ENCODE results near the gene CFAP410. TPM values are rescaled to one million over a fixed set of nuclear protein-coding genes. Genes with fewer than 3 reads are reported as not detected.

The CFAP410 gene
- total RNA-seq, 1 donor from 2014 or later = 20.2 TPM

DNA sequence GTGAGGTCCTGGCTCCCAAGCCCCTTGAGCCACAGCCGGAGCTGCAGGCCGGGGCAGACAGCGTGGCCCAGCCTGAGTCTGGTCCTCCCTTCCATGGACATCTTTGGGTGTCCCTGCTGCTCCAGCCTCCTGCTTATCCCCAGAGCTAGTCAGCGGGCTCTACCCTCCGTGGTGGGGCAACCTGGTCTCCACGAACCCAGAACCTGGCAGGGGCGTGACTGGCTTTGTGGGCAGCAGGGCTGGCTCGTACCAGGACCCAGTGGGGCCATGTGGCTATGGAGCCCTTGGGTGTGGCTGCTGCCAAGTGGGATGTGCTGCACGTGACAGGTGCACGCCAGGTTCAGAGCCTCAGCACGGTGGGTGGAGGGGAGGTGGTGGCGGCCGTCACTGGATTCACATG lies 18.3 kb downstream of the CFAP410 start:
- no peak overlapping the region for H3K4me3 ChIP-seq (ENCODE audit: low read depth, low read length)
- no peak for DNase-seq (ENCODE audit: low read depth)
- no peak for TF ChIP-seq CTCF (IDR thresholded peaks at IDR 0.05; ENCODE audit: insufficient read depth, low read length, poor library complexity, severe bottlenecking)
- H3K36me3 ChIP-seq (ENCODE audit: control insufficient read depth, insufficient read depth, low read length) = no peaks in the 10 kb centered on the region
- no peaks in the 10 kb centered on the region for H3K27me3 ChIP-seq (ENCODE audit: control insufficient read depth, insufficient read depth, low read length)

- Histone ChIP-seq H3K27me3 (ENCODE audit: control insufficient read depth, insufficient read depth, low read length) (no peaks in the 10 kb centered on the region), H3K36me3 (ENCODE audit: control insufficient read depth, insufficient read depth, low read length) (no peaks in the 10 kb centered on the region), H3K4me3 (ENCODE audit: low read depth, low read length) (no peak overlapping the region)
- TF ChIP-seq CTCF (IDR thresholded peaks at IDR 0.05; ENCODE audit: insufficient read depth, low read length, poor library complexity, severe bottlenecking) = no peak
- DNase-seq (ENCODE audit: low read depth) = no peak
These were observed 19.7 kb downstream of the CFAP410 start for GRCh38 chr21:44319407-44320065.

DNA sequence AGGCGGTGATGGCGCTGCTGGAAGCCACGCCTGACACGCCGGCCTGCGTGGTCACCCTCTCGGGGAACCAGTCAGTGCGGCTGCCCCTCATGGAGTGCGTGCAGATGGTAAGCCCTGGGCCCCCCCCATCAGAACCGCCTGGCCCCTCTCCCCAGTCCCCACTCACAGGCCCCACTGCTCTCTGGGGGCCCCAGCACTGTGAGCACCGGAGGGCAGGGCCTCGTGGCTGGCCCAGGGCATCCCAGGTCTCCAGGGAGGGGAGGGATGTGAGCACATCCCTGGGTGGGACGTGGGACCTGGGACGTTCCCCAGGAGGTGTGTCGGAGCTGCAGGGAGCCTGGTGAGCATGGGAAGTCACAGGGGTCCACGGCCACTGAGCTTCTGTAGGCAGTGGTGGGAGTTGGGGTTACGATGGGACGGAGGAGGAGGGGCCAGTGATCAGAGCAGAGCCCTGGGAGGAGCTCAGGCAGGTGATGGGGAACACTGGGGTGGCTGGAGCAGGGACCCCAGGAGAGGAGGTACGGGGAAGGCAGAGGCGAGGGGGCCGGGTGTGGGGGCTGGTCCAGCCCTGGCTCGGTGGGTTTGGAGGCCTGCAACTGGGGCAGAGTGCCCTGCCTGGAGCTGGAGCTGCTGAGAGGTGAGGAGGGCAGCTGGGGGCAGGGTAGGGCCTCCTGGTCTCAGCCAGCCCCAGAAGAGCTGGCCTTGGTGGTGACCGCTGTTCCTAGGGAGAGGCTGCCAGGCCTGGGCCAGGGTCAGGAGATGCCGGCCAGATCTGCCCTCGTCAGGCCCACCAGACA lies 20.5 kb downstream of the CFAP410 start:
- Histone ChIP-seq H3K27me3 (ENCODE audit: control insufficient read depth, insufficient read depth, low read length) (no peaks in the 10 kb centered on the region), H3K36me3 (ENCODE audit: control insufficient read depth, insufficient read depth, low read length) (no peaks in the 10 kb centered on the region), H3K4me3 (ENCODE audit: low read depth, low read length) (no peak overlapping the region)
- DNase-seq (ENCODE audit: low read depth) = no peak
- no peak for TF ChIP-seq CTCF (IDR thresholded peaks at IDR 0.05; ENCODE audit: insufficient read depth, low read length, poor library complexity, severe bottlenecking)

DNA sequence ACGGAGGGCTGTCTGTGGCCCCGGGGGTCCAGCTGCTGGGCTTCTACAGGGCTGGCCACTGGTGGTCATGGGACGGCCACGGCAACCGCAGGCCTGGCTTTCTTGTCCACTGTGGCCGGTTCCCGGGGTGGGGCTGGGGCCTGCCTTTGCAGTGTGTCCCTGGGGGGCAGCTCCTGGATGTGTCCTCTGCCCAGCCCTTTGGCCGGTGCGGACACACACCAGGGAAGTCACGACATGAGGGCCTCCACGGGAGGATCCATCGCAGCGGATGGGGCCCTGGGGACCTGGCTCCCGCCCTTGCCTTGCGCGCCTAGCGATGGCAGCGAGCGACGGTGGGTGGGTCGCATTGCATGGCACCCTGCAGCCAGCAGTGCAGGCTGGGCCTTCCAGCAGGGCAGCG lies 21.3 kb downstream of the CFAP410 start:
- no peaks in the 10 kb centered on the region for H3K27me3 ChIP-seq (ENCODE audit: control insufficient read depth, insufficient read depth, low read length)
- TF ChIP-seq CTCF (IDR thresholded peaks at IDR 0.05; ENCODE audit: insufficient read depth, low read length, poor library complexity, severe bottlenecking) = no peak
- DNase-seq (ENCODE audit: low read depth) = no peak
- no peak overlapping the region for H3K4me3 ChIP-seq (ENCODE audit: low read depth, low read length)
- H3K36me3 ChIP-seq (ENCODE audit: control insufficient read depth, insufficient read depth, low read length) = no peaks in the 10 kb centered on the region

DNA sequence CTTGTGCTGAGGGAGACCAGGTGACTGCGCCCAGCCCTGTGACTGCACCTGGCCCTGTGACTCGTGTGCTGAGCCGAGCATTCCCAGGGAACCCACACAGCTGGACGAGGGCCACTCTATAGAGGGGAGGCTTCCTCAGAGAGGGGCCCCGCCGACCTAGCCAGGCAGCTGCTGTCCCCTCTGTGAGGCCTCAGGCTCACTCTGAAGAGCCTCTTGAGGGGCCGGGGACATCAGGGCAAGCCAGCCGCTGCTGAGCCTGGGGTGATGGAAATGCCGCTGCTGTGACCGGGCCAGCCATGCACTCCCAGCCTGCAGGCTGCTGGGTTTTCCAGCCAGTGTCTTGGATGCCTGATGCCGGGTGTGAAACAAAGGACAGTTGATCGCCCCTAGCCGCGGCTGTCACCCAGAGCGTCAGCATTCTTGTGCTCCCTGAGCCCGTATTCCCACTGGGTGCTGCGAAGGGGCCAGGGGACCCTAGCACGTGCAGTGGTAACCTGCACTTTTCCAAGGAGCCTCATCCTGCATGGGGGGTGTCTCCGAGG lies 21.9 kb downstream of the CFAP410 start:
- H3K4me3 ChIP-seq (ENCODE audit: low read depth, low read length) = no peak overlapping the region
- H3K36me3 ChIP-seq (ENCODE audit: control insufficient read depth, insufficient read depth, low read length) = no peaks in the 10 kb centered on the region
- no peak for TF ChIP-seq CTCF (IDR thresholded peaks at IDR 0.05; ENCODE audit: insufficient read depth, low read length, poor library complexity, severe bottlenecking)
- DNase-seq (ENCODE audit: low read depth) = no peak
- no peaks in the 10 kb centered on the region for H3K27me3 ChIP-seq (ENCODE audit: control insufficient read depth, insufficient read depth, low read length)
